GM12878 (cell line): Measurements from ENCODE around the gene CLCN2. TPM values are rescaled to one million over a fixed set of nuclear protein-coding genes. Genes with fewer than 3 reads are reported as not detected.

Experiments used
- BCL11A ChIP-seq: IDR thresholded peaks from 2 replicates; pipeline ENCODE4 v1.6.1; 2011; ENCODE audit warnings: low read depth, low read length
- CBX5 ChIP-seq: sonication (generic); IDR thresholded peaks from 2 replicates; pipeline ENCODE4 v1.6.1; 2016; ENCODE audit warnings: low read depth, moderate library complexity, mild to moderate bottlenecking, inconsistent platforms
- CREM ChIP-seq: IDR thresholded peaks from 2 replicates; pipeline ENCODE4 v1.6.1; 2014; ENCODE audit warnings: antibody characterized with exemption, low read depth
- E4F1 ChIP-seq: fragments of 450-650 bp; IDR thresholded peaks from 2 replicates; pipeline ENCODE4 v1.6.1; 2018; ENCODE audit warnings: borderline replicate concordance, mild to moderate bottlenecking; ENCODE audit not compliant: partially characterized antibody
- EZH2 ChIP-seq: IDR thresholded peaks from 2 replicates; pipeline ENCODE4 v1.6.1; 2012; ENCODE audit warnings: low read depth, mild to moderate bottlenecking, control low read depth, inconsistent platforms, low read length, borderline replicate concordance; ENCODE audit not compliant: control insufficient read depth
- HSF1 ChIP-seq: fragments of 150-350 bp; IDR thresholded peaks from 2 replicates; pipeline ENCODE4 v1.6.1; 2014; ENCODE audit warnings: mild to moderate bottlenecking, low read depth, low read length
- IKZF2 ChIP-seq, 2 experiments: fragments of 450-650 bp; IDR thresholded peaks; 2 replicates each; pipeline ENCODE4 v1.6.1; 2017; ENCODE audit warnings: mild to moderate bottlenecking in 2 of 2, moderate library complexity in 2 of 2
- JUND ChIP-seq: IDR thresholded peaks from 2 replicates; pipeline ENCODE4 v1.6.1; 2012; ENCODE audit warnings: low read depth, mild to moderate bottlenecking, low read length, improper control_type of control experiment, moderate library complexity
- KAT2A ChIP-seq: conservative IDR thresholded peaks from 2 replicates; pipeline ENCODE4 v1.6.1; 2011; ENCODE audit warnings: low read depth, low read length; ENCODE audit not compliant: control insufficient read depth
- KDM1A ChIP-seq: fragments of 200-600 bp; sonication (generic); IDR thresholded peaks from 2 replicates; pipeline ENCODE4 v1.6.1; 2016; ENCODE audit warnings: borderline replicate concordance
- NFYB ChIP-seq: IDR thresholded peaks from 2 replicates; pipeline ENCODE4 v1.6.1; 2011; ENCODE audit warnings: low read depth, mild to moderate bottlenecking, low read length, improper control_type of control experiment, moderate library complexity; ENCODE audit not compliant: insufficient read depth
- PML ChIP-seq: IDR thresholded peaks from 2 replicates; pipeline ENCODE4 v1.6.1; 2012; ENCODE audit warnings: low read length, inconsistent platforms
- POU2F2 ChIP-seq: IDR thresholded peaks from 3 replicates; pipeline ENCODE4 v1.6.1; 2011; ENCODE audit warnings: low read depth, mild to moderate bottlenecking, low read length, borderline replicate concordance
- RBBP5 ChIP-seq: fragments of 200-600 bp; sonication (generic); conservative IDR thresholded peaks from 2 replicates; pipeline ENCODE4 v1.6.1; 2016
- SMAD5 ChIP-seq: IDR thresholded peaks from 2 replicates; pipeline ENCODE4 v1.6.1; 2016; ENCODE audit warnings: antibody characterized with exemption, low read depth
- SMARCA5 ChIP-seq: fragments of 450-650 bp; IDR thresholded peaks from 2 replicates; pipeline ENCODE4 v1.6.1; 2017; ENCODE audit warnings: mild to moderate bottlenecking
- STAT1 ChIP-seq: fragments of 450-650 bp; conservative IDR thresholded peaks from 2 replicates; pipeline ENCODE4 v1.6.1; 2014; ENCODE audit warnings: antibody characterized with exemption, mild to moderate bottlenecking
- TCF12 ChIP-seq: IDR thresholded peaks from 2 replicates; pipeline ENCODE4 v1.6.1; 2011; ENCODE audit warnings: low read depth, mild to moderate bottlenecking, low read length
- YY1 ChIP-seq: IDR thresholded peaks from 2 replicates; pipeline ENCODE4 v1.6.1; 2011; ENCODE audit warnings: low read depth, mild to moderate bottlenecking, low read length
- ZNF217 ChIP-seq: fragments of 450-650 bp; IDR thresholded peaks from 2 replicates; pipeline ENCODE4 v1.6.1; 2017; ENCODE audit warnings: antibody characterized with exemption, mild to moderate bottlenecking
- ZNF274 ChIP-seq: IDR thresholded peaks from one replicate; pipeline ENCODE4 v1.8.0; 2011; ENCODE audit not compliant: insufficient read length, insufficient read depth
- ZNF592 ChIP-seq: fragments of 450-650 bp; IDR thresholded peaks from 2 replicates; pipeline ENCODE4 v1.6.1; 2017; ENCODE audit warnings: mild to moderate bottlenecking, moderate library complexity
- polyA plus RNA-seq, 11 experiments: library from polyadenylated mRNA; depleted of rRNA in 4 of 11; unstranded in 6 of 11; stranded (reverse) in 5 of 11; fragments of >200 nt; fragmentation: Nextera tagmentation in 4 of 11; fragmentation: Illumina TruSeq in 1 of 11; extraction: Ambion mirVana in 4 of 11; extraction: Trizol in 1 of 11; gene quantifications; 1 replicate in 1 of 11; 2 replicates in 10 of 11; pipeline versions ENCODE4 v1.2.1 to v1.2.3, GENCODE V29; 2011 to 2016; ENCODE audit warnings: inconsistent platforms in 2 of 11, missing spikeins in 2 of 11, low read depth in 1 of 11
- total RNA-seq, 4 experiments: library from RNA; depleted of rRNA in 3 of 4; stranded (reverse); fragments of >200 nt in 3 of 4; fragmentation: Illumina TruSeq in 1 of 4; extraction: Trizol in 1 of 4; gene quantifications; 2 replicates each; pipeline versions ENCODE4 v1.2.1 to v1.2.3, GENCODE V29; 2013 to 2021
- TF ChIP-seq, protein P1 (sequence below): IDR thresholded peaks from 2 replicates; pipeline ENCODE4 v1.6.1; 2012; ENCODE audit warnings: low read length, inconsistent platforms

Gene CLCN2
- total and polyA plus RNA-seq, 10 of the 15 experiments (the other 5 are each of a cell fraction or from before 2014, with no cell fraction given): 0.13 to 2.6 (median 0.85) TPM; not detected in 1

- TF ChIP-seq IKZF2 (IDR thresholded peaks at IDR 0.05) (no peak), SMAD5 (peak; percentile 25; the same call in 1 of the 2 replicates), E4F1 (no peak), TCF12 (no peak), CREM (0 out of 2 replicates have a peak, but pooled peaks have one; percentile 29), EZH2 (no peak), SMARCA5 (no peak), YY1 (peak; percentile 80), ZNF217 (no peak), CBX5 (no peak), POU2F2 (no peak), NFYB (no peak), KDM1A (no peak), JUND (no peak), HSF1 (no peak), KAT2A (no peak), RBBP5 (no peak), ZNF592 (no peak), BCL11A (no peak), ZNF274 (no peak), STAT1 (no peak), PML (peak; percentile 54; the same call in 1 of the 2 replicates)
- TF ChIP-seq, protein P1, sequence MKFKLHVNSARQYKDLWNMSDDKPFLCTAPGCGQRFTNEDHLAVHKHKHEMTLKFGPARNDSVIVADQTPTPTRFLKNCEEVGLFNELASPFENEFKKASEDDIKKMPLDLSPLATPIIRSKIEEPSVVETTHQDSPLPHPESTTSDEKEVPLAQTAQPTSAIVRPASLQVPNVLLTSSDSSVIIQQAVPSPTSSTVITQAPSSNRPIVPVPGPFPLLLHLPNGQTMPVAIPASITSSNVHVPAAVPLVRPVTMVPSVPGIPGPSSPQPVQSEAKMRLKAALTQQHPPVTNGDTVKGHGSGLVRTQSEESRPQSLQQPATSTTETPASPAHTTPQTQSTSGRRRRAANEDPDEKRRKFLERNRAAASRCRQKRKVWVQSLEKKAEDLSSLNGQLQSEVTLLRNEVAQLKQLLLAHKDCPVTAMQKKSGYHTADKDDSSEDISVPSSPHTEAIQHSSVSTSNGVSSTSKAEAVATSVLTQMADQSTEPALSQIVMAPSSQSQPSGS: no peak
These were observed 62.5 kb downstream of the CLCN2 start, which contains the start of gene PSMD2 (continued) for GRCh38 chr3:184298759-184299487.
